NCI-H1417 (cell line): ENCODE measurements around the gene ANKRD2.
"Not testable (repeated sequence)": the region's sequence is repeated elsewhere in the genome, so short reads cannot be mapped to it uniquely, and the experiment has no call there.

Source experiments
- DNase-seq, 3 experiments: peaks; one replicate each; lab custom pipeline; 2025; lab: John Stamatoyannopoulos, UW

ANKRD2 gene

DNA sequence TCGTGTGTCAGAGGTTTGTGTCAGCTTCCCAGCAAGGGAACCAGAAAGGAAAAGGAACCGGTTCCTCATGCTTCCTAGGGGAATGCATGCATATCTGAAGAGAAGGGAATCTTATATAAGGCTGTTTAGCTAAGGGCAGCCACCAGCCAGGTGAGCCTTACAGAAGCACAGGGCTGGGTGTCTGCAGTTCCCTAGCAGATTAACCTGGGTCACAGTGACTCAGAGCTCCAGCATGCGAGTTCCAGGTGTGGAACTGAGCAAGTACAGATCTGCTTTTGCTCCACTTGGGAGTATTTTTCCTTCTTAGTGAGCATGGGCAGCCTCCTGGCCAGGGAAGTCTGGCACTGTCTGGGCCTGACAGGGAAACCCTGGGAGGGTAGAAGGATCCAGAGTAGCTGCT, 957 bp upstream of the ANKRD2 start:
- no peak for DNase-seq

DNA sequence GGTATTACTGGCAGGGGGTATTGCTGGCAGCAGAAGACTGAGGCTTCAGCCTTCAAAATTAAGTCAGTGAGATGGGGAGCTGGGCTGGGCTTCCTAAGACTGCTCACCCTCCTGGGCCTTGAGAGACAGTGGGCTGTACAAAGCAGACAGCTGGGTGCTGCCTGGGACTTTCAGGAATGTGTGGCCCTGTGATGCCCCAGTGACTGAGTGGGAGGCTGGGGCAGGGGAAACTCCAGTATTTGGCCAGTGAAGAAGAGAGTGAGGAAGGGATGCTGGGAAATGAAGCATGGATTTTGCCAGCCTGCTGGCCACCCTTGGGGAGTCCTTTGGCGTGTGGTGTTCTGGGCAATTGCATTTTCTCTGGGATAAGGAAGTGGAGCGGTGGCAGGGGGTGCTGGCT, 442 bp downstream of the ANKRD2 start:
- no peak for DNase-seq

DNA sequence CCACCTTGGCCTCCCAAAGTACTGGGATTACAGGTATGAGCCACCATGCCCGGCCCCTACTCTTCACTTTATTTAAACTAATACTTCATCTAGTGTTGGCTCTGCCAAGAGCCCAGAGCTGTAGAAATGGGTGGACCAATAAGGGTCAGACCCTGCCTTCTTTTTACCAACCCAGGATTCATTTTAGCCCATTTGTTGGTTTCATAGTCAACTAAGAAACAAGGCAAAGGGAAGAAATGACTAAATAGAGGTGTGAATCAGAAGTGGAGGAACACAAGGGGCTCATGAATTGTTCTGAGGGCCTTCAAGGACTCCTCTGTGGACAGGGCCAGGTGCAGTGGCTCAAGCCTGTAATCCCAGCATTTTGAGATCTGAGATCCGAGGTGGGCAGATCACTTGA, 1.1 kb downstream of the ANKRD2 start:
- DNase-seq, result no peak

DNA sequence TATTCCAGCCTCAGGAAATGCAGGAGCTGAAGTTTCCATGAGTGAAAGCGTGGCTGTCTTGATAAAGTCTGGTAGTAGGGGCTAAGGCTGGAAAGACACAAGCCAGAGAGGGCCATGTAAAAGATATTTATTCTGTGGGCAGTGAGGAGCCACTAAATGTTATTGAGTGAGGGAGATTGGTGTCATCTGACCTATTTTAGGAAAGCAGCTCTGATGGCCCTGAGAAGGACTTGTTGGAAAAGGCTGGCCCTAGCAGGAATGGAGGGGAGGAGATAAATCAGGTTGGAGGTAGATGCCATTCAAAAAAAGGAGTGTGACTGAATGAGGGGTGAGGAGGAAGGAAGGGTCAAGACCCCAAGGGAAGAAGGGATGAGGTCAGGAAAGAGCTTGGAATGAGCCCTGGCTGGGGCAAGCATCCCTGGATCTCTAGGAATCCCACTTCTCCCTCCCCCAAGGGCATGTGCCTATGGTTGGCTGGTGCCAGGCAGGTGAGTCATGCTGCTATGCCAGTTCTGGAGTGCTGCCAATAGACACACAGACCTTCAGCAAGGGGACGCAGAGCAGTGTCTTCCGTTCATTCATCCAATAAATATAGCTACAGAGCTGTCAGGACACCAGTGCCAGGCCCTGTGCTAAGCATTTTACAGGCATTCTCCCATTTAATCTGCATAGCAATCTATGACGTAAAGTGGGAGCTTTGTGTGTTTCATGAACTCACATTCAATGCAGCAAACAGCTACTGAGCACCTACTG, 2.0 kb downstream of the ANKRD2 start:
- DNase-seq, result peak in 2 of 3 experiments; percentile 54 to 83

DNA sequence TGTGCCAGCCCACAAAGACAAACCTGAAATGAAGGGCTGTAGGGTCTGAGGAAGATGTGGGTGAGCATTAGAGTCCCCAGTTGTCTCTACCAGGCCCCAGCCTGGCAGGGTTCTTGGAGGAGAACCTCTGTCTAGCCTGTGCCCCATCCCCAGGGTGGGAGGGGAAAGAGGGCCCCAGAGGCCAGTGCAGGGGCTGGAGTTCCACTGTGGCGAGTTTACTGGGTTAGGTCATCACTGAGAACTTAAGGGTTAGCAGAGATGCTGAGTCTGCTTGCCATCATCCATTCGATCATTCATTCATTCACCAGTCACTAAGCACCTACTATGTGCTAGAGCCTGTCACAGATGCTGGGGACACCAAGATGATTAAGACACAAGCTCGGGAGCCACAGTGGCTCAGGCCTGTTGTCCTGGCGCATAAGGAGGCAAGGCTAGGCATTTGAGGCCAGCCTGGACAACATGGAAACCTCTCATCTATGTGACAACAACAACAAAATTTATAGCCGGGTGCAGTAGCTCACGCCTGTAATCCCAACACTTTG, 2.6 kb downstream of the ANKRD2 start:
- no peak for DNase-seq

DNA sequence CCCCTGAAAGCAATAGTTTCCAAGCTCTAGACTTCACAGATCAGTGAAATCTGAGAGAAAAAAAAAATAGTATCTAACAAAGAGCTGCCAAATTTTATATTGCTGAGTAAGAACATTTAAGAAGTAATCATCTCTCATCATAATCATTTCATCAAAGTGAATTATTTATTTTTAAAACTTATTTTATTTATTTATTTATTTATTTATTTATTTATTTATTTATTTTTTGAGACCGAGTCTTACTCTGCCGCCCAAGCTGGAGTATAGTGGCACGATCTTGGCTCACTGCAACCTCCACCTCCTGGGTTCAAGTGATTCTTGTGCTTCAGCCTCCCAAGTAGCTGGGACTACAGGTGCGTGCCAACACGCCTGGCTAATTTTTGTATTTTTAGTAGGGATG, 3.9 kb downstream of the ANKRD2 start:
- DNase-seq, result not testable (repeated sequence)

DNA sequence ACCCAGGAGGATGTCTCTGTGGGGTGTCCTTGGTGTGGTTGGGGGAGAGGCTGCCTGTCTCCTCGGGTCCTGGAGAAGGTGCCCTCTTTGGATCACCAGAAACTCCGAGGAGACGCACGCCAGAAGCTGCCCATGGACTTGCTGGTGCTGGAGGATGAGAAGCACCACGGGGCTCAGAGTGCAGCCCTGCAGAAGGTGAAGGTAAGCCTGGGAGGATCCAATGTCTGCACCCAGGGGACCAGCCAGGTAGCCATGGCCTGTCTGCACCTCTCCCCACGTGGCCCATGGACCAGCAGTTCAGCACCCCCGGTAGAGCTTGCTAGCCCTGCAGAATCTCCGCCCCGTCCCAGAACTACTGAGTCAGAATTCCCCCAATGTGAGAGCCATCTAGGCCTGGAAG, 5.1 kb downstream of the ANKRD2 start:
- no peak for DNase-seq

DNA sequence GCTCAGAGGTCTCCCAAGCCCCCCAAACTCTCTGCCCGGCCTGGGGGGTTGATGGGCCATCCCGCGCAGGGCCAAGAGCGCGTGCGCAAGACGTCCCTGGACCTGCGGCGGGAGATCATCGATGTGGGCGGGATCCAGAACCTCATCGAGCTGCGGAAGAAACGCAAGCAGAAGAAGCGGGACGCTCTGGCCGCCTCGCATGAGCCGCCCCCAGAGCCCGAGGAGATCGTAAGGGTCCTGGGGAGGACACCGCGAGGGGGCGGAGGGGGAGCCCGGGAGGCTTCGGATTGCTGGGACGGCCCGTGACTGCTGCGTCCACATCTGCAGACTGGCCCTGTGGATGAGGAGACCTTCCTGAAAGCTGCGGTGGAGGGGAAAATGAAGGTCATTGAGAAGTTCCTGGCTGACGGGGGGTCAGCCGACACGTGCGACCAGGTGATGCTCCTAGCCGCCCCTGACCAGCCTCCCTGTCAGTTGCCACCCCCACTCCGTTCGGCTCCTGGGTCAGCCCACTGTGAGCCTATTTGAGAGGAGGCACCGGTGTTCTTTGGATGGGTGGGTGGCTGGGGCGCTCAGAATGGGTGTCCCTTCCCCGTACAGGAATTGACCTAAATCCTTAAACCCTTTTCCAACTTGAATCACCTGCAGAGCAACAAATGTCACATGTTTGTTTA, 5.7 kb downstream of the ANKRD2 start:
- no peak for DNase-seq

DNA sequence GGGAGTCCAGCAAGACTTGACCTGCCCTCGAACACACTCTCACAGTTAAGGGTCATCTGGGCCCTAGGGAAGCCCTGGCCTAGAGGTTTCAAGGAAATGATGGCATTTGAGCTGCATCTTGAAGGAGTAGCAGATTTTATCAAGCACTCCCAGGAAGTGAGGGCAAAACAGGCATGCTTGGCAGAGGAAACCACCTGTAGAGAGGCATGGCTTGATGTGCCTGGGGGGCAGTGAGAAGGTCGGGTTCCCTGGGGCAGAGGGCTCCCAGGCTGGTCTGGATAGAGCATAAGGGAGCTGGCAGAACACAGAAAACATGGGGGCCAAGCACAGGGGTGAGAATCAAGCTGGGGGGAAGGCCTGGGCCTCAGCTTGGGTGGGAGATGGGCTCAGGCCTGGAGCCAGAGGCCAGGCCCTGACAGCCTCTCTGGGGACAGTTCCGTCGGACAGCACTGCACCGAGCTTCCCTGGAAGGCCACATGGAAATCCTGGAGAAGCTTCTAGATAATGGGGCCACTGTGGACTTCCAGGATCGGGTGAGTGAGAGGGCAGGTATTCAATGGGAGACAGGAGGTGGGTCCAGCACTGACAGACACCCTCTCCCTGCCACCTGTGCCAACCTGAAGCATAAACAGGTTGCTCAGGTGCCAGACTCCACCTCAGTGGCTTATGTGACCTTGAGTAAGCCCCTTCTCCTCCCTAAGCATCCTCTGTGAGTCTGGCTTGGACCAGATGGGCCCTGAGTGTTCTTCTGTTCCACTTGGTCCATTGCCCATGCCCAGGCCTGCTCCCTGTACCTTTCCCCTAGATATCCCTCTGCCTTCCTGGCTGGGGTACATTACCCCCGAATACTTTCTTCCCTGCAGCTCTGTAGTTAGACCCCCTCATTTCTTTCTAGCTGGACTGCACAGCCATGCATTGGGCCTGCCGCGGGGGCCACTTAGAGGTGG, 8.1 kb downstream of the ANKRD2 start:
- DNase-seq, result no peak

DNA sequence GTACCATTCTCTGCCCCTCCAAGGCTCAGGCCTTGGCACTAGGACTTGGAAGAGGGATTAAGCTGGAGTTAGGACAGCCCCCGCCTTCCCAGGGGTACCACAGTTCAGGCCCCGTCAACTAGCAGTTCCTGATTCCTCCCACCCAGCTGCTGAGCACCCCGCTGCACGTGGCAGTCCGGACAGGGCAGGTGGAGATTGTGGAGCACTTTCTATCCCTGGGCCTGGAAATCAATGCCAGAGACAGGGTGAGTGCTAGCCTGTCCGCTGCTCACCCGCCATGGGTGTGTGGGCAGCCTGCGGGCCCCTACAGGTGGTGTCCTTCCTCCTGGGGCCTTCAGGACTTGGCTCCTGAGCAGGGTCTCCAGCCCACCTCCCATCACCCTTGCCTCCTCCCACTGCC, 9.6 kb downstream of the ANKRD2 start:
- no peak for DNase-seq

DNA sequence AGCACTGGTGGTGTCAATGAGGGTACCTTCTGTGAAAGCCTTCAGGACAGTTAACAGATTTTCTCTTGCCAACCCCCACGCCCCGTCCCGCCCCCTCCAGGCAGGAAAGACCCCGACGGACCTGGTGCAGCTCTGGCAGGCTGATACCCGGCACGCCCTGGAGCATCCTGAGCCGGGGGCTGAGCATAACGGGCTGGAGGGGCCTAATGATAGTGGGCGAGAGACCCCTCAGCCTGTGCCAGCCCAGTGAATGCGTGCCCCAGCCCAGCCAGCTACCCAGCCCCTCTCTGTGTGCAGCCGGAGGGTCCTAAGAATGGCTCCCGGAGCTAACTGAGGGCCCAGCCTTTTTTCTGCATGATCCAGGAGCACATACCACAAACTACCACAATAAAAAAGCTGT, 10.9 kb downstream of the ANKRD2 start:
- no peak for DNase-seq

DNA sequence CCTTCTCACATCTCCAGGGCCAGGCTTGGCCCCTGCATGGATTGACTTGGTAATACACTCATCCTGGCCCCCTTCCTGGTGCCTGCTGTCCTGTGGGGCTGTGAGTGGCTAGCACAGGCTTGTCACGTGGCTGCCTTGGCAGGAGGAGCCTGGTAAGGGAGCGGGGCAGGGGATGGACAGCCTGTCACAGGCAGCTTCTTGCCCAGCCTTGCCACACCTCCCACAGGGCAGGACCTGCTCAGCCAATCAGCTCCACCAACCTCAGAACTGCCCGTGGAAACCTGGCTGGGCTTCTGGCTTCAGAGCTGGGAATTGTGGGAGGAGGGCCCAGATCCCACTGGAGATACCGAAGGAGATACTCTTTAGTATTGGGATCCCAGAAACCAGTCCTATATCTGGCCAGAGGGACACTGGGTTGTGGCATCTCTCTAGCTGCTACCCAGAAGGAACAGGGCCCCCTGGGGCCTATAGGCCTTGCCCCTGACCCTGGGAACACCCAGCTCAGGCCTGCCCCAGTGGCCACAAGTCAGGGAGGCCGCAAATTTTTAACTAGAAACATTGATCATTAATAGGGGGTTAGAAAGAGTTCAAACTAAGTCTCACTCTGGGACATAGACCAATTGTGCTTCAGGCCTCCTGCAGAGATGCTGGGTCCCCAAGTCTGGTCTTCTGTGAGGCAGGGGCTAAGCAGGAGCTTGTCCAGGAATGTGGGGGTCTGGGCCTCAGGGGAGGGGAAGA, 11.7 kb downstream of the ANKRD2 start, which contains the start of gene HOGA1:
Gene HOGA1, plus strand, starts transcription at position 330 of the 738 bp plus-strand sequence. Its CDS starts 315 bp downstream, at position 645.
- DNase-seq, result no peak

DNA sequence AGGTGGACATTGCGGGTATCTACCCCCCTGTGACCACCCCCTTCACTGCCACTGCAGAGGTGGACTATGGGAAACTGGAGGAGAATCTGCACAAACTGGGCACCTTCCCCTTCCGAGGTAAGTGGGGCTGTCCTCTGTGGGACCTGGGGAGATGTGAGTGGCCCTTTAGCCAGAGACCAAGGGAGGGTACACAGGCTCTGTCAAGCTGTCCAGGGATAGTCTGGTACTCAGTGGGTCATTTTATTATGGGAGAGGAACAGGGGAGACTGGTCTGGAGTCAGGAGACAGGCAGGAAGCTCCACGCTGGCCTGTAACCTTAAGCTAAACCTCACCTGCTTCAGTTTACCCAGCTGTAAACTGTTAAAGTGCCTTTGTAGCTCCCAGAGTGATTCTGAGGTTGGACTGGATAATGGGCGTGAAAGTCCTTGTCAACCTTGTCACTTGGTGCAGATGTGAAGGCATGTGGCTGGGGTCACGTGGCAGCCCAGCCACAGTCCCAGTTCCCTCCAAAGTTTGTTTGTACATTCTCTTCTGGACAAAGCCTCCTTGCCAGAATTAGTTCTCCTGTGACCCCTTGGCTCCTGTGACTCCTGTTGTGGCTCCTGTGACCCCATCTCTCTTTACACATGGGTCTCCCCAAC, 12.3 kb downstream of the ANKRD2 start:
- DNase-seq, result no peak

DNA sequence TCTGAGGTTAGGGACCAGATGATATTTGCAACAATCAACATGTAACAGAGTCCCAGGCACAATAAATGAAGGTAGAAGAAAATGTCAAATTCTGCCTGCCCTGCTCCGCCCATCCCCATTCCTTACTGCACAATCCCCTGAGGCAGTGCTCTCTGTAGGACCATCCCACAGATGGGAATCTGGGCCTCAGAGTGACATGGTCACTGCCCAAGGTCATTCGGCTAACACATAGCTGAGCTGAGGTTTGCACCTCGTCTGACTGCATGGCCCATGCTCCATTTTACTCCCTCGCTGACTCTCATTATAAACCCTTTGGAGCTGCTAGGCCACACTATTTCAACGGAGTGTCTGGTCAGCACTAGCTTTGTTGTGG, 12.8 kb downstream of the ANKRD2 start:
- DNase-seq, result no peak

DNA sequence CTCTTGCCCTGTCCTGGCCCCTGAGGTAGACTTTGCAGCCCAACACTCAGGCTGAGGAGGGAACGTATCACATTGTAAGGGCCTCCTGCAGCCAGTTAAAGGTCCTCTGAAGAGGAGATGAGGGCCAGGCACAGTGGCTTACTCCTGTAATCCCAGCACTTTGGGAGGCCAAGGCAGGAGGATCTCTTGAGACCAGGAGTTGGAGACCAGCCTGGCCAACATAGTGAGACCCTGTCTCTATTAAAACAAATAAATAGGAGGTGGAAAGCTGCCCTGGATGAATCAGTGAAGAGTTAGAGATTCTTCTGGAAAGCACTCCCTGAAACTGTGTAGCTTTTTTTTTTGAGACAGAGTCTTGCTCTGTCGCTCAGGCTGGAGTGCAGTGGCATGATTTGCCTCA, 14.6 kb downstream of the ANKRD2 start:
- DNase-seq, result no peak

DNA sequence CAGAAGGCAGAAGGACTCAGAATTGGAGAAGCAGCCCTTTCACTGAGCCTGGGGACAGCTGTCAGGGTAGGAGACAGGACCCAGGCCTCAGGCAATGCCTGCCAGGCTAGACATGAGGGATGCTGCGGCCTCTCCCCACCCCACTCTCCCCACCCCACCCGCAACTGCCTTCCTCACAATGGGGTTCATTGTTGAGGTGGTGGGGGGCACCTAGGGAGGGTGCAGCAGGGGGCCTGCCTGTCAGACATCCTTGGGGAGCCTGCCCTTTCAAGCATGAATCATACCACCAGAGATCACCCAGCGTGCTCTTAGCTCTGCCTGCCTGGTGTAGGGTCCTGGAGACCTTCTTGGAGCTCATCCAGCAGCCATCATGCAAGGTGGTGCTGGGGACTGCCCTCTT, 16.9 kb downstream of the ANKRD2 start, which contains the start of gene C10orf62:
Gene C10orf62, plus strand, starts transcription at position 243 of the 400 bp plus-strand sequence. CDS start 177 bp downstream, outside the sequence.
- no peak for DNase-seq

DNA sequence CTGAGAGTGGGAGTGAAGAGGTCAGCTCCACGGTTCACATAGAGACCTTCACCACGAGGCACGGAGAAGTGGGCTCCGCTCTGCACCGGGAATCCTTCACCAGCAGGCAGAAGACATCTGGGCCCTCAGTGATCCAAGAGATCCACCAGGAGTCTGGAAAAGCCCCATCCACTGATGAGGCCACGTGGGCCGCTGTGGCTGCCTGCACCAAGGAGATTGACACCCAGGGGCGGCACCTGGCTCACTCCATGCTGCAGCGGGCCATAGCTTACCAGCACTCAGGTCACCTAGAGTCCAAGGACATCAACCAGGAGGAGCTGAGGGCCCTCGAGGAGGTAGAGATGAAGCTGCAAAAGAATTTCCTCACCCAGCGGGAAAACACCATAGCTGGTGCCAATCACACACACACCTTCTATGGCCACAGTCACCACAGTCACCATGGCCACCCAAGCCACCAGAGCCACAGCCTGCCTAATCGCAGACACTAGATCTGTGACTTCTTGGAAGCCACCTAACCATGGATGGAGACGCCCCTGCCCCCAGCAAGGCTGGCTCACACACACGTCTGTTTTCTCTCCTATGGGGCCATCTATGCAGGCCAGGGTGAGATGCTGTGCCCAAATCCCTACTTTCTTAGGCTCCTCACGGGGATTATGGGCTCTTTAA, 17.6 kb downstream of the ANKRD2 start:
- DNase-seq, result no peak

DNA sequence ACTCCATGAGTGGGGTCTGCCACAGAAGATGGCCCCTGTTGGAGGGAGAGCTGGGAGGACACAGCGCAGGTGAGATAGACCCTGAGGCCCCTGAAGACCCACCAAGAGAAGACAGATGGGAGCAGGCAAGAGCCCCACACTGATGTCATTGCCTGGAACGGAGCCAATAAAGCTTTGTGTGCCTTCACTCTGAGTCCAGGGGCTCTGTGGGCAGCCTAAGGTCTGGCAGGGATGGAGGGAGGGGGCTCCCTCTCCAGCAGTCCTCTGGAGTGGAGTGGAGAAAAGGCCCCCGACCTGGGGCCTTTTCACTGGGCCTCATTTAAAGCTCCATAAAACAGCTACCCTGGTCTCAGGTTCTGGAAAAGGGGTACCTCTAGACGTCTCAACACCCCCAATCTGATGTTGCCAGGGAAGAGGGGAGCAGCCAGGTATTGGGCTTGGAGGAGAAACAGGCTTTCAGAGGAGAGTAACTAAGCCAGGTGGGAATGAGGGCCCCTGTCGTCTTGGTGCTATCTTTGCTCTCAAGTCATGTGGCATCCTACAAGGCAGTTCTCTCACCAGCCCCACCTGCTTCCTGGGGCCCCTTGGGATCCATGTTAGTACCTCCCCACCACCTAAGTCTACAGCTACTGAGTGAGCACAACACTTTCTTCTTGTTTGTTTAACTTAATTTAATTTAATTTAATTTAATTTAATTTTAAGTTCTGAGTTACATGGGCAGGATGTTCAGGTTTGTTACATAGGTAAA, 18.3 kb downstream of the ANKRD2 start:
- DNase-seq, result no peak

DNA sequence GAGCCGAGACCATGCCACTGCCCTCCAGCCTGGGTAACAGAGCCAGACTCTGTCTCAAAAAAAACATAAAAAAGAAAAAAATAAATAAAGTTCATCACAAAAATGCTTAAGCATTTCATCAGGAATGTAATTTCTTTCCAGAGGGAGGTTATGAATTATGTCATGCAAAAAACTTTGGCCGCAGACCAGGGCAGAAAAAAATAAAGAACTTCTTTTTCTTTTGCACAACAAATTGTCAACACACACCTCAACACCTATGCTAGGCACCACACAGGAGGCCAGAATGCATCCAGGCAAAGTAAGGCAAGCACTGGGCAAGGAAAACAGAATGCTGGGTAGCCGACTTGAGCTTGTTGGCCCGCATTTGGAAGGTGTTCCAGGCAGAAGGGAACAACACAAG, 20.8 kb downstream of the ANKRD2 start:
- DNase-seq, result no peak
